NCI-H446 (cell line): Measurements from ENCODE around the gene CAMSAP1.

Experiments
- DNase-seq, 2 experiments: peaks; one replicate each; lab custom pipeline; 2025; lab: John Stamatoyannopoulos, UW

CAMSAP1 gene

GRCh38 chr9:135773530-135774238 is 133.7 kb downstream of the CAMSAP1 start:
- no peak for DNase-seq

GRCh38 chr9:135772702-135773493 is 134.4 kb downstream of the CAMSAP1 start:
- no peak for DNase-seq

- DNase-seq: no peak
These were observed 135.2 kb downstream of the CAMSAP1 start for GRCh38 chr9:135772056-135772646.

- no peak for DNase-seq
These were observed 135.8 kb downstream of the CAMSAP1 start for GRCh38 chr9:135771401-135772051.

- DNase-seq: no peak
These were observed 136.6 kb downstream of the CAMSAP1 start for GRCh38 chr9:135770771-135771170.

- DNase-seq: no peak
These were observed 137.2 kb downstream of the CAMSAP1 start for GRCh38 chr9:135770203-135770535.

- DNase-seq: no peak
These were observed 137.7 kb downstream of the CAMSAP1 start for GRCh38 chr9:135769489-135770202.

- DNase-seq: no peak
These were observed 138.7 kb downstream of the CAMSAP1 start for GRCh38 chr9:135768516-135769218.

- DNase-seq: no peak
These were observed 140.6 kb downstream of the CAMSAP1 start for GRCh38 chr9:135766707-135767106.

- DNase-seq: no peak
These were observed 141.1 kb downstream of the CAMSAP1 start for GRCh38 chr9:135766251-135766650.

GRCh38 chr9:135765416-135765815 is 141.9 kb downstream of the CAMSAP1 start:
- no peak for DNase-seq

GRCh38 chr9:135764731-135765130 is 142.6 kb downstream of the CAMSAP1 start:
- no peak for DNase-seq

- no peak for DNase-seq
These were observed 143.5 kb downstream of the CAMSAP1 start for GRCh38 chr9:135763716-135764446.

GRCh38 chr9:135762921-135763320 is 144.4 kb downstream of the CAMSAP1 start:
- no peak for DNase-seq

GRCh38 chr9:135761845-135762168 is 145.5 kb downstream of the CAMSAP1 start:
- DNase-seq: no peak

GRCh38 chr9:135761150-135761844 is 146.0 kb downstream of the CAMSAP1 start:
- no peak for DNase-seq

- no peak for DNase-seq
These were observed 146.9 kb downstream of the CAMSAP1 start for GRCh38 chr9:135760465-135760864.

GRCh38 chr9:135759676-135760300 is 147.6 kb downstream of the CAMSAP1 start:
- no peak for DNase-seq

- DNase-seq: no peak
These were observed 148.5 kb downstream of the CAMSAP1 start for GRCh38 chr9:135758870-135759269.
